Neuronal stem cell (in vitro differentiated cells): ENCODE data around the gene SCG2.

ENCODE experiments used
- DNase-seq: peaks from one replicate; pipeline ENCODE4 v3.0.0-alpha.2; 2013; ENCODE audit warnings: low spot score
- H2AFZ ChIP-seq: one replicate; pipeline ENCODE4 v1.6.1; 2013; ENCODE audit warnings: mild to moderate bottlenecking, low read length, inconsistent platforms
- H2AK5ac ChIP-seq: 2 replicates; pipeline ENCODE4 v1.6.1; 2013; ENCODE audit warnings: low read depth, mild to moderate bottlenecking, inconsistent platforms, low read length, moderate library complexity, mixed read lengths
- H2BK120ac ChIP-seq: 2 replicates; pipeline ENCODE4 v1.6.1; 2013; ENCODE audit warnings: low read depth, mild to moderate bottlenecking, inconsistent platforms, low read length, moderate library complexity, mixed read lengths
- H2BK12ac ChIP-seq: one replicate; pipeline ENCODE4 v1.6.1; 2013; ENCODE audit warnings: low read length, inconsistent platforms
- H2BK15ac ChIP-seq: 2 replicates; pipeline ENCODE4 v1.6.1; 2013; ENCODE audit warnings: mild to moderate bottlenecking, low read length, inconsistent platforms, mixed read lengths
- H2BK5ac ChIP-seq: one replicate; pipeline ENCODE4 v1.6.1; 2013; ENCODE audit warnings: inconsistent platforms, mild to moderate bottlenecking, low read length, moderate library complexity
- H3K14ac ChIP-seq: one replicate; pipeline ENCODE4 v1.6.1; 2013; ENCODE audit warnings: low read length, inconsistent platforms
- H3K18ac ChIP-seq: 2 replicates; pipeline ENCODE4 v1.6.1; 2013; ENCODE audit warnings: low read length, inconsistent platforms
- H3K23ac ChIP-seq: 2 replicates; pipeline ENCODE4 v1.6.1; 2013; ENCODE audit warnings: low read depth, mild to moderate bottlenecking, mixed read lengths, low read length, inconsistent platforms; ENCODE audit not compliant: poor library complexity
- H3K27ac ChIP-seq: replicated peaks from 3 replicates; pipeline ENCODE4 v1.5.1; 2013; ENCODE audit warnings: low read length, inconsistent platforms
- H3K27me3 ChIP-seq, 3 experiments: 2 replicates each; pipeline ENCODE4 v1.6.1; 2013; ENCODE audit warnings: low read length in 3 of 3, mild to moderate bottlenecking in 2 of 3, inconsistent platforms in 1 of 3, low read depth in 1 of 3, mixed read lengths in 1 of 3, moderate library complexity in 1 of 3; ENCODE audit not compliant: control insufficient read depth in 3 of 3, insufficient read depth in 3 of 3
- H3K36me3 ChIP-seq, 2 donors: replicated peaks in 1 of 2; 2 replicates each; pipeline ENCODE4 v1.6.1; 2013; ENCODE audit warnings: low read length in 2 of 2; ENCODE audit not compliant: control insufficient read depth in 2 of 2, insufficient read depth in 2 of 2
- H3K4ac ChIP-seq: 2 replicates; pipeline ENCODE4 v1.6.1; 2013; ENCODE audit warnings: inconsistent platforms, mild to moderate bottlenecking, low read length, moderate library complexity
- H3K4me1 ChIP-seq, 2 donors: 1 replicate in 1 of 2; 2 replicates in 1 of 2; pipeline ENCODE4 v1.6.1; 2013; ENCODE audit warnings: low read length in 2 of 2, low read depth in 1 of 2; ENCODE audit not compliant: control insufficient read depth in 2 of 2, insufficient read depth in 1 of 2
- H3K4me2 ChIP-seq: one replicate; pipeline ENCODE4 v1.6.1; 2013; ENCODE audit warnings: mild to moderate bottlenecking, low read length, inconsistent platforms; ENCODE audit not compliant: insufficient read depth, poor library complexity, severe bottlenecking
- H3K4me3 ChIP-seq, 2 donors: 2 replicates each; pipeline ENCODE4 v1.5.1; 2013; ENCODE audit warnings: low read length in 2 of 2, mild to moderate bottlenecking in 2 of 2, inconsistent platforms in 1 of 2, moderate library complexity in 1 of 2
- H3K79me1 ChIP-seq: one replicate; pipeline ENCODE4 v1.6.1; 2013; ENCODE audit warnings: low read depth, mild to moderate bottlenecking, inconsistent platforms, low read length, moderate library complexity
- H3K9ac ChIP-seq: one replicate; pipeline ENCODE4 v1.6.1; 2013; ENCODE audit warnings: mild to moderate bottlenecking, low read depth, low read length, inconsistent platforms; ENCODE audit not compliant: poor library complexity
- H3K9me3 ChIP-seq, 2 donors: replicated peaks in 1 of 2; 2 replicates each; pipeline versions ENCODE3 to v1.6.1; 2013; ENCODE audit warnings: low read length in 2 of 2, mild to moderate bottlenecking in 2 of 2, inconsistent platforms in 1 of 2, low read depth in 1 of 2, mixed read lengths in 1 of 2, moderate library complexity in 1 of 2; ENCODE audit not compliant: control insufficient read depth in 2 of 2, insufficient read depth in 1 of 2
- H4K8ac ChIP-seq: one replicate; pipeline ENCODE4 v1.6.1; 2013; ENCODE audit warnings: low read depth, mild to moderate bottlenecking, inconsistent platforms, low read length, moderate library complexity
- H4K91ac ChIP-seq: one replicate; pipeline ENCODE4 v1.6.1; 2013; ENCODE audit warnings: low read length, low read depth, mild to moderate bottlenecking, inconsistent platforms; ENCODE audit not compliant: poor library complexity
- WGBS, 2 donors: extraction: QIAGEN DNeasy Blood & Tissue Kit; methylation state at CpG; one replicate each; pipeline ENCODE4 v1.1.7; 2013; ENCODE audit warnings: missing lambda C conversion rate in 2 of 2, mixed read lengths in 1 of 2; ENCODE audit not compliant: insufficient read length in 2 of 2, insufficient replicate concordance in 1 of 2; ENCODE audit errors: extremely low coverage in 2 of 2; 5-methylcytosine and 5-hydroxymethylcytosine counted together

SCG2 gene

GRCh38 chr2:223599640-223600380, 2.4 kb downstream of the SCG2 start:
- no peak overlapping the region for H3K14ac ChIP-seq
- no peaks in the 10 kb centered on the region for H3K79me1 ChIP-seq
- no peak overlapping the region for H3K4me2 ChIP-seq
- H2BK120ac ChIP-seq: no peak overlapping the region
- H3K4ac ChIP-seq: no peak overlapping the region
- H4K8ac ChIP-seq: no peak overlapping the region
- H2BK12ac ChIP-seq: no peak overlapping the region
- no peaks in the 10 kb centered on the region for H3K27me3 ChIP-seq
- H2AFZ ChIP-seq: no peak overlapping the region
- H3K9ac ChIP-seq: no peak overlapping the region
- H4K91ac ChIP-seq: no peak overlapping the region
- no peak overlapping the region for H2BK15ac ChIP-seq
- no peak overlapping the region for H3K27ac ChIP-seq
- no peak overlapping the region for H3K18ac ChIP-seq
- no peak overlapping the region for H2AK5ac ChIP-seq
- no peaks in the 10 kb centered on the region for H3K9me3 ChIP-seq
- H3K36me3 ChIP-seq: no peaks in the 10 kb centered on the region
- no peak for DNase-seq
- H3K4me1 ChIP-seq: no peaks in the 10 kb centered on the region
- no CpG with 5 or more reads among the region's 6 CpGs for WGBS, 2 donors
- no peak overlapping the region for H3K4me3 ChIP-seq
- H2BK5ac ChIP-seq: no peak overlapping the region
- H3K23ac ChIP-seq: no peak overlapping the region

DNA sequence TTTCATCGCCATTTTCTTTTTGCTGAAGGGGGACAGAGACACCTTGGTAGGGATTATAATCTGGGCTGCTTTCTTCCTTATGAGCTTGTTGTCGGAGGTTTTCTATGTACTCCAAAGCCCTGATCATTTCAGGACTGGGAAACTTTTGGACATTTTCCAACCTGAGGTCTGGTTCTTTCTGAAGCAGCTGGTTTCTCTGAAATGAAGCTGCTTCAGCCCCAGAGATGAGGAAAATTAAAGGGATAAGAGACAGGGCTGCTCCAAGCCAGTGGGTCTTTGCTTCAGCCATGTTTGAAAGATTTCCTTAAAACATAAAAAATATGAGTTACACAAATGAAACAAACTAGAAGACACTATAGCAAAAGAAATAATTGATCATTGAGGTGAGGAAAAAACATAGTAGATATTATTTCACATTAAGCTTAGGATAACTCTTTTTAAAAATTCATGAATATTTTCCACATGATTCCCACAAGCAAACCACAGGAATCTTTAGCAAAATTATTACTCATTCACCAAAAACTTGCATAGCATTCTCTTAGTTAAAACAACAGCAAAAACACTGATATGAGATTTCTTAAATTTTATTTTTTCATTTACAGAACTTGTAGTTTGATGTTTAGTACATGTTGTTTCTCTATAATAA, 3.0 kb downstream of the SCG2 start:
- Histone ChIP-seq H2BK120ac (no peak overlapping the region), H3K27ac (no peak overlapping the region), H4K8ac (no peak overlapping the region), H2BK15ac (no peak overlapping the region), H4K91ac (no peak overlapping the region), H2BK5ac (no peak overlapping the region), H2AK5ac (no peak overlapping the region), H3K27me3 (no peaks in the 10 kb centered on the region), H3K36me3 (no peaks in the 10 kb centered on the region), H3K4me3 (no peak overlapping the region), H3K14ac (no peak overlapping the region), H3K79me1 (no peaks in the 10 kb centered on the region), H3K4me1 (no peaks in the 10 kb centered on the region), H3K4ac (no peak overlapping the region), H3K9me3 (no peaks in the 10 kb centered on the region), H3K4me2 (no peak overlapping the region), H2AFZ (no peak overlapping the region), H3K18ac (no peak overlapping the region), H2BK12ac (no peak overlapping the region), H3K9ac (no peak overlapping the region), H3K23ac (no peak overlapping the region)
- DNase-seq: no peak
- WGBS, 2 donors: no CpG with 5 or more reads among the region's 2 CpGs

DNA sequence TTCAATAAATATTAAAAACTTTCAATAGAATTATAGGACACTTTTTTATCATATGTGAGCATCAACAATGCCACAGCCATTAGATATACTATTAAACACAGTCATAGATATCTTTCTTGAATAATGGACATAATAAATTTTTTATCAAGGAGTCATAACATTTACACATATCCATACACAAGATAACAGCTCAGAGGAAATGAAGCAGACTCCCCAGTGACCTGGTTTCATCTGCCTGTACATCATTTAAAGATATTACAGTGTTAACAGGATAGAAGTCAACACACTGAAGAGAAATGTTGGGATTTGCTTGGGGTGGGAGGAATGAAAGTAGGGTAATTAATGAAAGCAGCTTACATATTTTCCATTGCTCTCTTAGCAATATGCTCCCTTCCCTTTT, 5.1 kb downstream of the SCG2 start:
- Histone ChIP-seq H2BK12ac (no peak overlapping the region), H3K4me3 (no peak overlapping the region), H3K4me1 (no peaks in the 10 kb centered on the region), H3K9me3 (no peaks in the 10 kb centered on the region), H3K36me3 (no peaks in the 10 kb centered on the region), H3K27ac (no peak overlapping the region), H3K9ac (no peak overlapping the region), H2BK5ac (no peak overlapping the region), H2BK15ac (no peak overlapping the region), H3K4me2 (no peak overlapping the region), H3K4ac (no peak overlapping the region), H3K27me3 (no peaks in the 10 kb centered on the region), H3K23ac (no peak overlapping the region), H4K91ac (no peak overlapping the region), H2BK120ac (no peak overlapping the region), H3K18ac (no peak overlapping the region), H3K14ac (no peak overlapping the region), H2AFZ (no peak overlapping the region), H3K79me1 (no peaks in the 10 kb centered on the region), H4K8ac (no peak overlapping the region), H2AK5ac (no peak overlapping the region)
- DNase-seq: no peak

DNA sequence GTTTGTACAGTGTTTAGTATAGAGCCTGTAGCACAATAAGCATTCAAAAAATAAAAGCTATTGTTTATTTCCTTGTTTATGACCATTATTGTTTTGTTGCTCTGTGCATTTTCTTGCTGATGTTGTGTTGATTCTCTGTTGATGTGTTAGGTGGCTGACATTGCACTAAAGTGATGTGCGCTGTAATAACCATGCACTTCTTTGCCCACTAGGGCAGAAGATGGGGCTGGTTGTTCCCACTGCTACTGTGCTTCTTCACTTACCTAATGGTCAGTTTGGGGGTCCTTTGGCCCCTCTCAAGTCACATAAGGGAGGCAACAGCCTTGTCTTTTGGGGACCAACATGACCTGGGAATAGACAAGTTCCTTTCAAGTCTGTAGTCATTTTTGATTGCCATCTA, 6.0 kb downstream of the SCG2 start:
- Histone ChIP-seq H3K23ac (no peak overlapping the region), H4K8ac (no peak overlapping the region)
- WGBS, 2 donors: no CpG with 5 or more reads among the region's 1 CpG

More for the DNA sequence above, 6.0 kb downstream of the SCG2 start:
- no peak for DNase-seq
- Histone ChIP-seq H3K27ac (no peak overlapping the region), H3K4me3 (no peak overlapping the region), H3K14ac (no peak overlapping the region), H2AK5ac (no peak overlapping the region), H2BK120ac (no peak overlapping the region), H3K79me1 (no peaks in the 10 kb centered on the region), H2BK12ac (no peak overlapping the region), H2AFZ (no peak overlapping the region), H3K9me3 (no peaks in the 10 kb centered on the region), H3K18ac (no peak overlapping the region), H3K4ac (no peak overlapping the region), H4K91ac (no peak overlapping the region), H3K27me3 (no peaks in the 10 kb centered on the region), H3K4me1 (no peaks in the 10 kb centered on the region), H3K4me2 (no peak overlapping the region), H3K9ac (no peak overlapping the region), H2BK5ac (no peak overlapping the region), H3K36me3 (no peaks in the 10 kb centered on the region), H2BK15ac (no peak overlapping the region)
